CD4-positive, alpha-beta T cell treated with Interleukin-21 for 1 hour (primary cell): ENCODE data around the gene TARP.
"Not testable (repeated sequence)": the region's sequence is repeated elsewhere in the genome, so short reads cannot be mapped to it uniquely, and the experiment has no call there.

Experiments used
- DNase-seq: peaks from one replicate; pipeline ENCODE4 v3.0.0-alpha.2; 2020

The TARP gene

GRCh38 chr7:38296059-38296857, 22.8 kb upstream of the TARP start:
- no peak for DNase-seq

GRCh38 chr7:38294926-38295325, 21.5 kb upstream of the TARP start:
- DNase-seq = no peak

GRCh38 chr7:38292442-38292841, 19.0 kb upstream of the TARP start:
- DNase-seq = no peak

- no peak for DNase-seq
Observed at GRCh38 chr7:38291650-38292049, 18.2 kb upstream of the TARP start.

GRCh38 chr7:38291117-38291647, 17.7 kb upstream of the TARP start:
- DNase-seq = no peak

GRCh38 chr7:38284553-38284952, 11.1 kb upstream of the TARP start:
- no peak for DNase-seq

- no peak for DNase-seq
Observed at GRCh38 chr7:38283809-38284208, 10.4 kb upstream of the TARP start.

- DNase-seq = no peak
Observed at GRCh38 chr7:38283107-38283506, 9.7 kb upstream of the TARP start.

- DNase-seq = no peak
Observed at GRCh38 chr7:38282081-38282480, 8.6 kb upstream of the TARP start.

- DNase-seq = no peak
Observed at GRCh38 chr7:38281266-38281665, 7.8 kb upstream of the TARP start.

- DNase-seq = no peak
Observed at GRCh38 chr7:38280707-38281106, 7.3 kb upstream of the TARP start.

- DNase-seq = no peak
Observed at GRCh38 chr7:38280000-38280399, 6.6 kb upstream of the TARP start.

- DNase-seq = no peak
Observed at GRCh38 chr7:38276096-38276877, 2.9 kb upstream of the TARP start.

GRCh38 chr7:38274927-38275620, 1.6 kb upstream of the TARP start:
- DNase-seq = no peak

- no peak for DNase-seq
Observed at GRCh38 chr7:38274486-38274885, 1.1 kb upstream of the TARP start.

GRCh38 chr7:38270405-38270804, 3.0 kb downstream of the TARP start:
- not testable (repeated sequence) for DNase-seq

- DNase-seq = not testable (repeated sequence)
Observed at GRCh38 chr7:38269704-38270346, 3.6 kb downstream of the TARP start.

- not testable (repeated sequence) for DNase-seq
Observed at GRCh38 chr7:38265958-38266357, 7.5 kb downstream of the TARP start.

- not testable (repeated sequence) for DNase-seq
Observed at GRCh38 chr7:38264602-38265001, 8.8 kb downstream of the TARP start.

GRCh38 chr7:38263274-38263673, 10.2 kb downstream of the TARP start:
- DNase-seq = not testable (repeated sequence)

GRCh38 chr7:38262545-38262944, 10.9 kb downstream of the TARP start:
- no peak for DNase-seq

- DNase-seq = not testable (repeated sequence)
Observed at GRCh38 chr7:38262026-38262425, 11.4 kb downstream of the TARP start.

GRCh38 chr7:38261601-38262000, 11.8 kb downstream of the TARP start:
- DNase-seq = not testable (repeated sequence)
